Lung (tissue), 12 donors: ENCODE results near the gene MAP3K2. TPM values are rescaled to one million over a fixed set of nuclear protein-coding genes. Genes with fewer than 3 reads are reported as not detected.

Source experiments
- ATAC-seq: fragments of 200-7000 bp; cut with Tn5 transposase; one replicate; pipeline ENCODE4 v1.9.1; 2020; ENCODE audit warnings: moderate number of reproducible peaks; ENCODE audit not compliant: insufficient read depth, low FRiP score
- DNase-seq, 3 donors: peaks; one replicate each; pipeline ENCODE4 v3.0.0-alpha.2; 2013 to 2017
- H3K27ac ChIP-seq, 2 donors: one replicate each; pipeline ENCODE4 v1.5.1; 2013; ENCODE audit warnings: mild to moderate bottlenecking in 2 of 2, moderate library complexity in 2 of 2, control low read depth in 1 of 2, inconsistent platforms in 1 of 2, low read depth in 1 of 2, low read length in 1 of 2
- H3K27me3 ChIP-seq, 3 donors: one replicate each; pipeline ENCODE4 v1.5.1; 2013; ENCODE audit warnings: low read length in 2 of 3; ENCODE audit not compliant: control insufficient read depth in 3 of 3, insufficient read depth in 3 of 3
- H3K36me3 ChIP-seq, 4 donors: one replicate each; pipeline ENCODE4 v1.5.1; 2013; ENCODE audit warnings: low read length in 4 of 4, mild to moderate bottlenecking in 1 of 4, moderate library complexity in 1 of 4; ENCODE audit not compliant: control insufficient read depth in 4 of 4, insufficient read depth in 4 of 4
- H3K4me1 ChIP-seq, 5 donors: one replicate each; pipeline ENCODE4 v1.5.1; 2013; ENCODE audit warnings: low read length in 5 of 5, mild to moderate bottlenecking in 2 of 5, moderate library complexity in 1 of 5; ENCODE audit not compliant: control insufficient read depth in 5 of 5, insufficient read depth in 5 of 5
- H3K4me3 ChIP-seq: one replicate; pipeline ENCODE4 v1.5.1; 2013; ENCODE audit warnings: mild to moderate bottlenecking, control low read depth, moderate library complexity
- H3K9ac ChIP-seq, 2 donors: one replicate each; pipeline ENCODE4 v1.5.1; 2013; ENCODE audit warnings: low read length in 2 of 2, control low read depth in 1 of 2; ENCODE audit not compliant: insufficient read depth in 1 of 2
- H3K9me3 ChIP-seq, 4 donors: one replicate each; pipeline ENCODE4 v1.5.1; 2013; ENCODE audit warnings: low read length in 3 of 4, mild to moderate bottlenecking in 1 of 4, moderate library complexity in 1 of 4; ENCODE audit not compliant: control insufficient read depth in 4 of 4, insufficient read depth in 3 of 4
- WGBS, 2 donors: extraction: QIAGEN DNeasy Blood & Tissue Kit; methylation state at CpG; one replicate each; pipeline ENCODE4 v1.1.7; 2013; 5-methylcytosine and 5-hydroxymethylcytosine counted together
- polyA plus RNA-seq, 2 donors: library from polyadenylated mRNA; stranded (reverse); fragments of 200-250 nt; gene quantifications; one replicate each; pipeline ENCODE4 v1.2.1, GENCODE V29; 2013
- total RNA-seq, 2 donors: library from RNA; depleted of rRNA in 1 of 2; stranded (reverse); fragments of >200 nt in 1 of 2; gene quantifications; one replicate each; pipeline ENCODE4 v1.2.1, GENCODE V29; 2014 to 2021
- TF ChIP-seq, protein P1 (sequence below): IDR thresholded peaks from 2 replicates; pipeline ENCODE4 v1.5.1; 2012; ENCODE audit warnings: mild to moderate bottlenecking; ENCODE audit errors: control extremely low read depth, extremely low read depth
- donor health status: control.
- donor health status: control.
- donor health status: Bipolar disorder and iron deficiency.
- donor health status: healthy.
- donor health status: DM: yes; HTN: yes; CAD: no.

The MAP3K2 gene
- total and polyA plus RNA-seq, 4 donors = 8.1 to 81.0 (median 30.8) TPM

DNA sequence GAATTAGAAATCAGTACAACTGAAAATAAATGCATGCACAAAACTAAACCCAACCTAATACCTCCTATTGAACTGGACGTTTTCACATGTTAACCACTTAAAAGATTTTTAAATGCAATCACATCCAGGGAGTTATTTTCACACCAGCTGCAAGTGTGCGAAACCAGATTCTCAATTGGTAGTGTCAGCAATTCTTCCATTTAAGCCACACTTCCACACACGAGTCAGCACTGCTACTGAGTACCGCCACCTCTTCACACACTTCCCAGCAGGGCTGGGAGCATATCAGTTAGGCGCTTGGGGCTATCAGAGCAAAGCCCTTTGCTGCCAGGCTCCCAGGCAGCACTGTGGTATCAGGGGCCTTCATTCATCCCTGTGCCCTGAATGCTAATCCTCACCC lies 108.0 kb downstream of the MAP3K2 start:
- no peak overlapping the region for H3K4me3 ChIP-seq
- no peaks in the 10 kb centered on the region for H3K4me1 ChIP-seq
- peaks cover 33 to 55% (median 46%) of the 10 kb centered on the region in 4 donors for H3K36me3 ChIP-seq
- no peak for DNase-seq
- TF ChIP-seq, protein P1, sequence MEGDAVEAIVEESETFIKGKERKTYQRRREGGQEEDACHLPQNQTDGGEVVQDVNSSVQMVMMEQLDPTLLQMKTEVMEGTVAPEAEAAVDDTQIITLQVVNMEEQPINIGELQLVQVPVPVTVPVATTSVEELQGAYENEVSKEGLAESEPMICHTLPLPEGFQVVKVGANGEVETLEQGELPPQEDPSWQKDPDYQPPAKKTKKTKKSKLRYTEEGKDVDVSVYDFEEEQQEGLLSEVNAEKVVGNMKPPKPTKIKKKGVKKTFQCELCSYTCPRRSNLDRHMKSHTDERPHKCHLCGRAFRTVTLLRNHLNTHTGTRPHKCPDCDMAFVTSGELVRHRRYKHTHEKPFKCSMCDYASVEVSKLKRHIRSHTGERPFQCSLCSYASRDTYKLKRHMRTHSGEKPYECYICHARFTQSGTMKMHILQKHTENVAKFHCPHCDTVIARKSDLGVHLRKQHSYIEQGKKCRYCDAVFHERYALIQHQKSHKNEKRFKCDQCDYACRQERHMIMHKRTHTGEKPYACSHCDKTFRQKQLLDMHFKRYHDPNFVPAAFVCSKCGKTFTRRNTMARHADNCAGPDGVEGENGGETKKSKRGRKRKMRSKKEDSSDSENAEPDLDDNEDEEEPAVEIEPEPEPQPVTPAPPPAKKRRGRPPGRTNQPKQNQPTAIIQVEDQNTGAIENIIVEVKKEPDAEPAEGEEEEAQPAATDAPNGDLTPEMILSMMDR = no peak
- no peak overlapping the region for H3K27ac ChIP-seq
- no peak for ATAC-seq
- no peak overlapping the region for H3K9ac ChIP-seq
- H3K27me3 ChIP-seq = no peaks in the 10 kb centered on the region
- peaks cover 0 to 7% (median 0%) of the 10 kb centered on the region in 4 donors for H3K9me3 ChIP-seq
- 86 to 94% methylated on average over 5 of the region's 5 CpGs for WGBS, 2 donors

DNA sequence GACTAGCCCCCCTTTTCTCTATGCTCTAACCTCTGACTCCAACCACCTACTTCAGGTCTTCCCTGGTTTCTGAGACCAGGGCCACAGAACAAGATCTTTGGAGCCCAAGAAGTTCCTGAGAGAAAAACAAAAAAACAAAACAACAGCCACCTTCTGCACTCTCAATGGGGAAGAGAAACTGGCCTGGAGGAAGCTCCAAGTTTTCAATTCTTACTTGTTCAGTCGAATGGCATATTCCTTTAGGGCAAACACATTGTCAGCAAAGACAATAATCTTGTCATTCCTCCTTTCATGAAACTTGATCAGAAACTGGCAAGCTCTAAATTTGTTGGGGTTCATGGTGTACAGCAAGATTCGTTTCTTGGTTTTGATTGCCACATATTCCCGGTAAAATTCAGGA lies 108.8 kb downstream of the MAP3K2 start:
- Histone ChIP-seq H3K9me3 (peaks cover 0 to 7% (median 0%) of the 10 kb centered on the region in 4 donors), H3K4me3 (no peak overlapping the region), H3K9ac (no peak overlapping the region), H3K36me3 (peaks cover 37 to 48% (median 41%) of the 10 kb centered on the region in 4 donors), H3K4me1 (no peaks in the 10 kb centered on the region), H3K27me3 (no peaks in the 10 kb centered on the region), H3K27ac (no peak overlapping the region)
- ATAC-seq = no peak
- 71 to 81% methylated on average over 3 of the region's 3 CpGs for WGBS, 2 donors
- no peak for DNase-seq
- TF ChIP-seq, protein P1 = no peak

DNA sequence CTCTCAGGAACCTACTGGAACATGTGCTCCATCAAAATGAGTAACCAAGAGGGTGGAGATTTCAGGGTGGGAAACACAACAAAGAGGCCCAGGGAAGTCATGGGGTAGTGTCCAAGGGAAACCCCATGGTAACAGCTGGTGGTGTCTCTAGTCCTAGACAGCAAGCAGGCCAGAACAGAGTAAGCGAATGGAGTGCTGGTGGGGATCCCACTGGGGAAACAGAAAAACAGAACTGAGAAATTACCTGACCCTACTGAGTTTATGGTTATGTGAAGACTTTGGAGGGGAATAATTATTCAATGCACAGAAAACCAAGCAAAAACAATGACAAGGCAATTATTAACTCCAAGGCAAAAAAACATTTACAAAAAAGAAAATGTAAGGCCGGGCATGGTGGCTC lies 110.7 kb downstream of the MAP3K2 start:
- Histone ChIP-seq H3K27ac (no peak overlapping the region), H3K27me3 (no peaks in the 10 kb centered on the region), H3K9me3 (no peaks in the 10 kb centered on the region), H3K4me3 (no peak overlapping the region), H3K36me3 (peaks cover 32 to 45% (median 38%) of the 10 kb centered on the region in 4 donors), H3K9ac (no peak overlapping the region), H3K4me1 (no peaks in the 10 kb centered on the region)
- no peak for ATAC-seq
- 96 to 100% methylated on average over 2 of the region's 2 CpGs for WGBS, 2 donors
- TF ChIP-seq, protein P1 = no peak
- no peak for DNase-seq

DNA sequence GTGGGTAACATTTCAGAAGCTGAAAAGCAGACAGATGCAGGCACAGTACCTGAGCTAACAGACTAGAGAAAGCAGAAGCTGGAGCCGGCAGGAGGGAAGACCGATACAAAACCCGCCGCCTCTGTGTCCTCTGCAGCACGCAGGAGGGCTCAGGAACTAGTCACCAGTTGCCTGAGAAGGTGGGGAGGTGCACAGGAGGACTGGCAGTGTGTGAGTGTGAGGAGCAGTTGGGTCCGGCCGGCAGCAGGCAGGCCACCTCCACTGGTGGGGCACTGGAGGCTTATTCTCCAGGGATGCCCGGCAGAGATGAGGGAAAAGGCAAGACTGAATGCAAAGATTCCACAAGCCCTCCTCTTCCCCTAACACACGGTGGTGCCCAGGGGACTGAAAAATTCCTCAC lies 112.0 kb downstream of the MAP3K2 start:
- Histone ChIP-seq H3K4me1 (no peaks in the 10 kb centered on the region), H3K9me3 (no peaks in the 10 kb centered on the region), H3K27me3 (no peaks in the 10 kb centered on the region), H3K4me3 (no peak overlapping the region), H3K36me3 (peaks cover 38 to 53% (median 43%) of the 10 kb centered on the region in 4 donors), H3K27ac (no peak overlapping the region), H3K9ac (no peak overlapping the region)
- DNase-seq = no peak
- TF ChIP-seq, protein P1 = no peak
- no peak for ATAC-seq
- 93 to 95% methylated on average over 9 of the region's 9 CpGs for WGBS, 2 donors
